Uterus (tissue), 4 donors: ENCODE data around the gene HPSE2. TPM values are rescaled to one million over a fixed set of nuclear protein-coding genes. Genes with fewer than 3 reads are reported as not detected.

Experiments used
- DNase-seq, 2 donors: peaks; one replicate each; pipeline ENCODE4 v3.0.0-alpha.2; 2019 to 2020
- H3K27ac ChIP-seq, 2 donors: fragments of 200-600 bp; sonication (generic); 1 replicate in 1 of 2; 2 replicates in 1 of 2; pipeline ENCODE4 v1.5.1; 2016 to 2018
- H3K27me3 ChIP-seq, 2 donors: fragments of 200-600 bp; sonication (generic); one replicate each; pipeline ENCODE4 v1.5.1; 2018 to 2019; ENCODE audit warnings: control low read depth in 1 of 2
- H3K36me3 ChIP-seq, 2 donors: fragments of 200-600 bp; sonication (generic); one replicate each; pipeline ENCODE4 v1.5.1; 2019; ENCODE audit warnings: control low read depth in 1 of 2
- H3K4me1 ChIP-seq, 2 donors: fragments of 200-600 bp; sonication (generic); one replicate each; pipeline ENCODE4 v1.5.1; 2018 to 2019; ENCODE audit warnings: control low read depth in 1 of 2
- H3K4me3 ChIP-seq, 2 donors: fragments of 200-600 bp; sonication (generic); 1 replicate in 1 of 2; 2 replicates in 1 of 2; pipeline ENCODE4 v1.5.1; 2018 to 2019; ENCODE audit warnings: mild to moderate bottlenecking in 1 of 2
- H3K9me3 ChIP-seq, 2 donors: fragments of 200-600 bp; sonication (generic); one replicate each; pipeline ENCODE4 v1.5.1; 2019; ENCODE audit warnings: control low read depth in 1 of 2
- POLR2A ChIP-seq, 2 donors: fragments of 450-650 bp; IDR thresholded peaks; one replicate each; pipeline ENCODE4 v1.6.1; 2016; ENCODE audit warnings: antibody characterized with exemption in 2 of 2, mild to moderate bottlenecking in 1 of 2, moderate library complexity in 1 of 2
- intact Hi-C: fragments of 100-400 bp; cut with DNase I; formaldehyde crosslinking; loops from one replicate; pipeline ENCODE4 v1.15.1; 2023; ENCODE audit warnings: low total_unique reads
- total RNA-seq, 4 donors: library from RNA; depleted of rRNA in 3 of 4; stranded (reverse); fragments of >200 nt in 3 of 4; gene quantifications; one replicate each; pipeline versions ENCODE4 v1.1.0 to v1.2.4, GENCODE V29; 2014 to 2023
- TF ChIP-seq, protein P1 (sequence below), 4 experiments: fragments of 200-600 bp in 2 of 4; fragments of 450-650 bp in 2 of 4; sonication (generic) in 2 of 4; IDR thresholded peaks; one replicate each; pipeline ENCODE4 v1.5.1; 2016 to 2019; ENCODE audit warnings: antibody characterized with exemption in 4 of 4, mild to moderate bottlenecking in 2 of 4, moderate library complexity in 1 of 4
- donor health status: DM: yes; HTN: yes; CAD: no.

The HPSE2 gene
- total RNA-seq, 4 donors from 2014 or later = 7.0 to 13.6 (median 7.7) TPM; not detected in 1

DNA sequence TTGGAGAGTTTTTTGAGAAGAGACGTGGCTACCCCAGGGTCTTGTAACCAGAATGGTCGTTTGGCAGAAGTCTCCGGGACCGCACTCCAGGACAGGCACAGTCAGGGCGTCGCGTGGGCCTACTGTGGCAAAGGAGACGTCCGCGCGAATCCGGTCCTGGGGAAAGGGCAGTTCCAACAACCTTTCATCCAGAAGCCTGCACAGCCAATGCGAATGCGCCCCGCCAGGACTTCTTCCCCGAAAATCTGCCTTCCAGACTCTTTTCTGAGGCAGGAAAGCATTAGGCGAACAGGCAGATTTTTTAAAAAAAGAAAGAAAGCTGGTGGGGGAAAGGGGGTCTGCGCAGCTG, 2.0 kb downstream of the HPSE2 start:
- peak overlapping the region; percentile 4 to 40 for H3K4me3 ChIP-seq
- no peak for DNase-seq
- intact Hi-C loops = no loop called here
- H3K27ac ChIP-seq = peak overlapping the region; percentile 63 to 64
- TF ChIP-seq, protein P1, sequence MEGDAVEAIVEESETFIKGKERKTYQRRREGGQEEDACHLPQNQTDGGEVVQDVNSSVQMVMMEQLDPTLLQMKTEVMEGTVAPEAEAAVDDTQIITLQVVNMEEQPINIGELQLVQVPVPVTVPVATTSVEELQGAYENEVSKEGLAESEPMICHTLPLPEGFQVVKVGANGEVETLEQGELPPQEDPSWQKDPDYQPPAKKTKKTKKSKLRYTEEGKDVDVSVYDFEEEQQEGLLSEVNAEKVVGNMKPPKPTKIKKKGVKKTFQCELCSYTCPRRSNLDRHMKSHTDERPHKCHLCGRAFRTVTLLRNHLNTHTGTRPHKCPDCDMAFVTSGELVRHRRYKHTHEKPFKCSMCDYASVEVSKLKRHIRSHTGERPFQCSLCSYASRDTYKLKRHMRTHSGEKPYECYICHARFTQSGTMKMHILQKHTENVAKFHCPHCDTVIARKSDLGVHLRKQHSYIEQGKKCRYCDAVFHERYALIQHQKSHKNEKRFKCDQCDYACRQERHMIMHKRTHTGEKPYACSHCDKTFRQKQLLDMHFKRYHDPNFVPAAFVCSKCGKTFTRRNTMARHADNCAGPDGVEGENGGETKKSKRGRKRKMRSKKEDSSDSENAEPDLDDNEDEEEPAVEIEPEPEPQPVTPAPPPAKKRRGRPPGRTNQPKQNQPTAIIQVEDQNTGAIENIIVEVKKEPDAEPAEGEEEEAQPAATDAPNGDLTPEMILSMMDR (IDR thresholded peaks at IDR 0.05) = no peak
- TF ChIP-seq POLR2A (IDR thresholded peaks at IDR 0.05) = no peak
- H3K36me3 ChIP-seq = no peaks in the 10 kb centered on the region
- H3K9me3 ChIP-seq = no peaks in the 10 kb centered on the region
- peaks cover 4 to 31% of the 10 kb centered on the region in 2 donors for H3K27me3 ChIP-seq
- H3K4me1 ChIP-seq = peaks cover 0 to 16% of the 10 kb centered on the region in 2 donors

DNA sequence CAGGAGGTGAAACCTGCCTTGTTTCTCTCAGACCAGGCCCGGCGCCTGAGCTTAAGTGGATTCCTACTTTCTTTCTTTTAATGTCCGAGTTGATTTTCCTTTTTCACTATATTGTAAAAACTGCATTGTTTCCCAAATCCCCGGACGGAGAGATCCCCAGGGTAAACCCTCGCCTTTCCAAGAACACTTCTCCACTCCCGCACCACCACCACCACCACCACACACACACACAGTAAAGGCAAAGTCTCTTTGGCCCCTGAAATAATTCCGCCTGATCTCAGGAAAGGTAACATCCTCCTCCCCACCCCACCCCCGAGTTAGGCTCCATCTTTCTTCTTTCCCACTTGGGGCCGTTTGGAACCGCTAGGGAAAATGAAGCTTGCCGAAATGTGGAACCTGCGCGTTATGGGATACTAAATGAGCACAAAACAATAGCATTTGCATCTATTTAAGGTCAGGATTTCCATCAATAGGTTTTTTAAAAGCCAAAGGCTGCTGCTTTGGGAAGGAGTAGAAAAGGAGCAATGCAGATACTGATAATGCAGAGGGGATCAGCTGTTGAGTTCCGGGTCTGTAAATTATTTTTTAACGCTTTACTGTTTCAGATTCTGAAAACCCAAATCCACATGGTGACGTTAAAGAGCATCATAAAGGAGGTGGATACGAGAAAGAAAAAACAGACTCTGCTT, 2.5 kb downstream of the HPSE2 start:
- DNase-seq = no peak
- intact Hi-C loops = no loop called here
- no peaks in the 10 kb centered on the region for H3K9me3 ChIP-seq
- H3K36me3 ChIP-seq = no peaks in the 10 kb centered on the region
- H3K27me3 ChIP-seq = peaks cover 4 to 27% of the 10 kb centered on the region in 2 donors
- H3K27ac ChIP-seq = peak overlapping the region; percentile 58 to 63
- H3K4me1 ChIP-seq = peaks cover 0 to 16% of the 10 kb centered on the region in 2 donors
- H3K4me3 ChIP-seq = peak overlapping the region in 1 of 2 donors; percentile 4
- no peak for TF ChIP-seq POLR2A (IDR thresholded peaks at IDR 0.05)
- TF ChIP-seq, protein P1 (IDR thresholded peaks at IDR 0.05) = no peak

DNA sequence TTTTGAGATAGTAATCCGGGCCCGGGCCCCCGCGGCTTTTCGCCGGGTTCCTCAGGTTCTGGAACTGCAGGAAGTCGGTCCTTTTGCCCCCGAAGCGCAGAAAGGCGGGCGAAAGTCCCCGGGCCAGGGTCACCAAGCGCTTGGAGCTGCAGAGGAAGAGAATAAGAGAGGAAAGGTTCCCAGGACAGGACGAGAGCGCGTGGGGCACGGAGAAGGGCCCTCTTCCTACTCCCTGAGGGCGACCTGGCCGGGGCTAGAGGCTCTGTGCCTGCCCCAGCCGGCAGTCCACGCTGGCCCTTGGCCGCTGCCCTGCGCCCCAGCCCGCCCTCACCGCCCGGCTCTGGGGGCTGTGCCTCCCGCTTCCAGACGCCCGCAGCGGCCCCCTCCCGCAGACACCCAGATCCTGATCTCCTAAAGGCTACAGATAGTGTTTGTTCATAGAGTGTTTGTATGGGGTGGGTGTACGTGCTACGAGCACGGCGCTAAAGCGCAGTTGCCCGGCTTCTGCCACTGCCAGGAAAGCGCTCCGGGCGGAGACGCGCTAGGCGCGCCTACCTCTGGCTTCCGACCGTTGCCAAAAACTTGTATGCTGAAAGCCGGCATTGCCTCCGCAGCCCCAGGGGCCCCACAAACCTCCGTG, 3.2 kb downstream of the HPSE2 start:
- peak overlapping the region; percentile 58 to 63 for H3K27ac ChIP-seq
- no peak for TF ChIP-seq POLR2A (IDR thresholded peaks at IDR 0.05)
- TF ChIP-seq, protein P1 (IDR thresholded peaks at IDR 0.05) = no peak
- no peak for DNase-seq
- intact Hi-C loops = no loop called here
- no peaks in the 10 kb centered on the region for H3K36me3 ChIP-seq
- peaks cover 4 to 27% of the 10 kb centered on the region in 2 donors for H3K27me3 ChIP-seq
- no peaks in the 10 kb centered on the region for H3K9me3 ChIP-seq
- H3K4me3 ChIP-seq = peak overlapping the region in 1 of 2 donors; percentile 4
- peaks cover 0 to 16% of the 10 kb centered on the region in 2 donors for H3K4me1 ChIP-seq

DNA sequence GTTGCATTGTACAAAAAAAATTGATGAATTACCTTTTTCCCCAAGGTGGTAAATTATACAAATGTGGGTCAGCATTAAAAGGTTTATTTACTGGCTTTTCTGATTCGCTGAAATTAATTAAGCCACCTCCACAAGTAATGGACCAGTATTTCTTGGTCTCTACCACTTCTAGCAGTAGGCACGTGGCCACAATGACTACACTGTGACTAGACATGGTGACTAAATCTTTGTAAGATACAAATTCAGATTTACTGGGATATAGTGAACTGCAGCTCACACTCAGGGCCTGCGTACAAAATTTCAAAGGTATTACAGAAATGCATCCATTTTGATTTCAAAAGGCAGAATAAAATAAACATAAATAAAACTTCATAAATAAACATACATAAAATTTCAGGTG, 10.9 kb downstream of the HPSE2 start:
- intact Hi-C loops = no loop called here
- TF ChIP-seq, protein P1 (IDR thresholded peaks at IDR 0.05) = no peak
- no peak for TF ChIP-seq POLR2A (IDR thresholded peaks at IDR 0.05)

DNA sequence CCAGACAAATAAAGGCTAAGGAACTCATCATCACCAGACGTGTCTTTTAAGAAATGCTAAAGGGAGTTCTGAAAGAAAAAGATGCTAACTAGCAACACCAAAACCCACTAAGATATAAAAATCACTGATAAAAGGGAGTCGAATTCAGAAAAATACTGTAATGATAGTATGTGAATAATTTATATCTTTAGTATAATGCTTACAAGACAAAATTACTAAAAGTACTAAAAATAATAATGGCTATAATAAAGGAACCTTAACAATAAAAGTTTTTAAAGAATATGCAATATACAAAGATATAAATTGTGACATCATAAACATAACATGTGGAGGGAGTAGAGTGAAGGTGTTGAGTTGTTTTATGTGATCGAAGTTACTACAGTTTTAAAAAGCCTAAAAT, 28.3 kb downstream of the HPSE2 start:
- intact Hi-C loops = no loop called here
- Histone ChIP-seq H3K4me3 (no peak overlapping the region), H3K9me3 (peaks cover 0 to 11% of the 10 kb centered on the region in 2 donors), H3K36me3 (no peaks in the 10 kb centered on the region), H3K27ac (no peak overlapping the region), H3K27me3 (no peaks in the 10 kb centered on the region), H3K4me1 (no peaks in the 10 kb centered on the region)
- no peak for DNase-seq
- TF ChIP-seq POLR2A (IDR thresholded peaks at IDR 0.05) = no peak
- TF ChIP-seq, protein P1 (IDR thresholded peaks at IDR 0.05) = no peak

More for the DNA sequence above, 10.9 kb downstream of the HPSE2 start:
- no peaks in the 10 kb centered on the region for H3K9me3 ChIP-seq
- H3K36me3 ChIP-seq = no peaks in the 10 kb centered on the region
- DNase-seq = no peak
- no peak overlapping the region for H3K4me3 ChIP-seq
- H3K27me3 ChIP-seq = no peaks in the 10 kb centered on the region
- H3K4me1 ChIP-seq = no peaks in the 10 kb centered on the region
- no peak overlapping the region for H3K27ac ChIP-seq
